ENCODE data around the gene ABI2.
A peak's percentile ranks its signal among the peaks of the same experiment; 100 is the strongest.
"Not testable (repeated sequence)": the region's sequence is repeated elsewhere in the genome, so short reads cannot be mapped to it uniquely, and the experiment has no call there.

ABI2 gene

DNA sequence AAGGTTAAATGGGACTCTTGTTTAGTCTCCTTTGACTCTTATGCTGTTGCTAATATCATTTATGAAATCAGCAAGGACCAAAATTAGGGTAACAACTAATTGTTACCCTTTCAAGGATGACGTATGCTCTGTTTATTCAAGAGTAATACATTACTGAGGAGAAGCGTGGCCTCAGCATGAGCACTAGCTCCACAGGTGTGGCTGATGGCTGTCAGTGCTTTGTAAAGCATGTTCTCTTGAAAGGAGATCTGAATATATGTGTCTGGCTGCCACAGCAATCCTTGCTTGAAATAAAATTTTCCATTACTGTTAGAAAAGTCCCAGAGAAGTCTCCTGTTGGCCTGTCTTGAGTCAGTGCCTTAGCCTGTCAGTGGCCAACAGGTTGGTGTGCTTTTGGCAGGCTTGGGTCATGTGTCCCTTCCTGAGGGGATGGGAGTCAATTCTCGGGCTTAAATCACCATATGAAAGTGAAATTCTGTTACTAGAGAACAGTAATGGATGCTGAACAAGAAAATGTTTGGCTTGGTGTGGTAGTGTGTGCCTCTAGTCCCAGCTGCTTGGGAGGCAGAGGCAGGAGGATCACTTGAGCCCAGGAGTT, 32.7 kb downstream of the ABI2 start:
- FAIRE-seq, result no peak

DNA sequence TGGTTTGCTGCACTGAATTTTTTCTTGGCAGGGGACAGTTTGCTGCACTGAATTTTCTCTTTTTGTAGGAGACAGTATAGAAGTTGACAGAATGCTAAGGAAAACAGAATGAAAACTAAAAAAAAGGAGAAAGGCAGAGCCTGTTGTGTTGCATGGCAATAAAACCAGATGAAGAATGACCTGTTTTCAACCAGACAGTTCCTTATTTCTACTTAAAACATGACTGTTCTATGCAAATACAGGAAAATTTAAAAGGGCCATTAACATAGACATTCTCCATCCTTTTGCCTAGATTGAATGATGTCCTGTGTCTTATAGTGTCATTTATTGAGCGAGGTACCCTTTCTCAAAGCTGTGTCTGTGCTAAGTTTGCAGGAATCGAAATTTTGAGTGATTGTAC, 33.3 kb downstream of the ABI2 start:
- FAIRE-seq, result no peak

- FAIRE-seq, result no peak
Observed at GRCh38 chr2:203361922-203362321, 33.7 kb downstream of the ABI2 start.

GRCh38 chr2:203366639-203367466, 38.7 kb downstream of the ABI2 start:
- FAIRE-seq, result no peak

- not testable (repeated sequence) for FAIRE-seq
Observed at GRCh38 chr2:203372706-203373105, 44.5 kb downstream of the ABI2 start.

DNA sequence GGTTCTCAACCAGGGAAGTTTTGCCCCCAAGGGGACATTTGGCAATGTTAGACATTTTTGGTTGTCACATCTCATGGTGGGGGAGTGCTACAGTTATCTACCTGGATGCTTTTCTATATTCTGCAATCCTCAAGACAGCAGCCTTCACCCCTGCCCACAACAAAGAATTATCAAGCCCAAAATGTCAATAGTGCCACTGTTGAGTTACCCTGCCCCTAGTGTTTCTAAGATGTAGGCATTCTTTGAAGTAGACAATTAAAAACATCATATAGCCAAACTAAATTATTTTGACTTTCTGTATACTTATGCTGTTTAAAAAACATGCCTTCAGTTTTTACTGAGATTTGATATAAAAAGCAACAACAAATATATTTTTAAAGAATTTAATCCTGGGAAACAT, 48.0 kb downstream of the ABI2 start:
- no peak for FAIRE-seq

GRCh38 chr2:203379156-203379555, 51.0 kb downstream of the ABI2 start:
- no peak for FAIRE-seq

- no peak for FAIRE-seq
Observed at GRCh38 chr2:203383038-203383437, 54.8 kb downstream of the ABI2 start.

DNA sequence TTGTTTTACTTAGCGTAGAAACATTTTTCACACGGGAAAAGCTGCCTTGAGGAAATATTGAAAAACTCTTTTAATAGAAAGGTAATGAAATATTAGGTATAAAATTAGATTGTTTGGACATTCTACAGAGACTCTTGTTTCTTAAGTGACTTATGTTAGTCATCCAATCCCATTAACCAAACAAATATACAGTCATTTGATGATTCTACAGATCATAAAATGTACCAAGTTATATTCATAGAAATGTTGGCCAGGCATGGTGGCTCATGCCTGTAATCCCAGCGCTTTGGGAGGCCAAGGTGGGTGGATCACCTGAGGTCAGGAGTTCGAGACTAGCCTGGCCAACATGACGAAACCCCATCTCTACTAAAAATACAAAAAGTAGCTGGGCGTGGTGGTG, 60.0 kb downstream of the ABI2 start:
- FAIRE-seq, result not testable (repeated sequence)

DNA sequence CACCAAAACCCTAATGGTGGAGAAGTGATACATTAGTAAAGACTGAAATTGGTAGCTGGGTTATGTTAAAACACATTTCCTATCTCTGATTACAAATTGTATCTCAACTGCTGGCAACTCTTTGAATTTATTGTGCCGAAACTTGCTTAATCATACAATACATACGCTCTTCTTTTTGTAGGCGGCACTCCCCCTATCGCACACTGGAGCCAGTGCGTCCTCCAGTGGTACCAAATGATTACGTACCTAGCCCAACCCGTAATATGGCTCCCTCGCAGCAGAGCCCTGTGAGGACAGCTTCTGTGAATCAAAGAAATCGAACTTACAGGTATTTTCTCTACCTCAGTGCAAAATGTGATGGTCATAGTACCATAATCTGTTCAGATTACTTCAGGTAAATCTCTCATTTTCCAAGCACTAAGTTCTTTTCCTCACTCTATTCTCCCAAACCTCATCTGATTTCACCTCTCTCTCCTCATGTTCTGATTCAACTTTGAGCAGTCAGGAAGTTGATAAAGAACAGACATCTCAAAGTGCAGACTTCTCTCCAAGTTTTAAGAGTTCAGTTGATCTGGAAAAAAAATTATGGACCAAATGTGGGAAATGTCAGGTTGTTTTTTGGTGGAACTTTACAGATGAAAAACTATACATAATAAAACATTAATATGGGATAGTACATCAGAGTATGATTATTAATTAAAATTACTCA, 66.5 kb downstream of the ABI2 start:
- FAIRE-seq, result peak; percentile 84

GRCh38 chr2:203395858-203396257, 67.7 kb downstream of the ABI2 start:
- FAIRE-seq, result no peak

DNA sequence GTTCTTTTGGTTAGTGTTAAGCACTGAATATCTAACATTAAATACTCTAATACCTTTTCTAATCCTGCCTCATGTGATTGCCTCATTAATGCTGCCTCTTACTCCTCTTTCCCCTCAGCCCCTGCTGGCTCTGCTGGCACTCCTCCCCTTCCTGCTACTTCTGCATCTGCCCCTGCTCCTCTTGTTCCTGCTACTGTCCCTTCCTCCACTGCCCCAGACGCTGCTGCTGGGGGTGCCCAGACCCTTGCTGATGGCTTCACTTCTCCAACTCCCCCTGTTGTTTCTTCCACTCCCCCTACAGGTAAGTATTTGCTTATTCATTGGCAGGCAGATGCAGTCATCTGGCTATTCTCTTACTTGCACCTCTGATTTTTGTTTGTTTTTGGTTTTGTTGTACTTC, 68.5 kb downstream of the ABI2 start:
- FAIRE-seq, result no peak

- no peak for FAIRE-seq
Observed at GRCh38 chr2:203399031-203399430, 70.8 kb downstream of the ABI2 start.

DNA sequence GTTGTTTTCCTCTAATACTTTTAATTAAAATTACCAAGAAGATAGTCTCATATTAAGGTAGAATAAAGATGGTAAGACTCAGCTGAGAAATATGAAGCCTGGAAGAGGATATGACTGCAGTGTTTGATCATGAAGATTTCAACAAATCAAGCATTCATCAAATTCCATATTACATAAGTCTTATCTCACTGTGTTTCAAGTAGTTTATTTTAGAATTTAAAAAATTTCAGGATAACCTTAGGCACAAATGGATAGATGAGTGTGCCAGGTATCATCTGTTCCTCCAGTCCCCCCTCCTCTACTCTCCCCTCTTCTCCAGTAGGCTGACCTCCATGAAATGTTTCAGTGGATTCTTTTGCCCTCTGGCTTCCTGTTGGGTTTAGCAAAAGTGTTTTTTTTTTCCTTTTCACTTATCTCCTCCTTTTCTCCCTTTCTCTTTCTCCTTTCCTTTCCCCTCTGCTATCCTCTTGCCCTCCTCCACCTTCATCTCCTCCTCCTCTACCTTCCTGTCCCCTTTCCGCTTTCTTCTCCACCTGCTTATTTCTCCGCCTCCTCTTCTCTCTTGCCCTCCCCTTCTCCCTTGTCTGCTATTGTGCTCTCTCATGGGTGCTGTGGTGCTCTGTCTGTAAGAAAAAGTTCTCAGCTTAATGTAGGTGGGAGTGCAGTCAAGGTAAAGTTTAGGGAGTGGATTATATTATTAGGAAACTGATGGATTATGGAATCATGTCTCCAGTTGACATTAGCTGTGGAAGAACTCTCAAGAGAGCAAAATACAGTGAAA, 72.8 kb downstream of the ABI2 start:
- FAIRE-seq, result no peak

DNA sequence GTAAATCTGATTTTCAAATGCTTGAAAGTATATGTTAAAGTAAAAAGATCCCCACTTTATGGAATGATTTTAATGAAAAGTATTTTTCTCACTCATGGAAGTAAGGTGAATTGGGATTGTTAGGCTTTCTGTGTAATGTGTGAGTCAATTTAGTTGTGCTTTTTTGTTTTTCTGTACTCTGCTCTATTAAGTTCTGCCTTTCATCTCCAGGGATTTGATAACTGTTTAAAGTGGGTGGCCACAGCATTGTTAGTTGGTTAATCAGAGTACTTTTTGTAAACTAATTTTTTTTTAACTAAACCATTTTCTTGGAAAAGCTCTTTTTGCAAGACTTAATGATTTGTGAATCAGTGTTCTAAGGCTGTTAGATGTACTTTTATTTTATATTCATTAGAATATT, 76.8 kb downstream of the ABI2 start:
- FAIRE-seq, result no peak

DNA sequence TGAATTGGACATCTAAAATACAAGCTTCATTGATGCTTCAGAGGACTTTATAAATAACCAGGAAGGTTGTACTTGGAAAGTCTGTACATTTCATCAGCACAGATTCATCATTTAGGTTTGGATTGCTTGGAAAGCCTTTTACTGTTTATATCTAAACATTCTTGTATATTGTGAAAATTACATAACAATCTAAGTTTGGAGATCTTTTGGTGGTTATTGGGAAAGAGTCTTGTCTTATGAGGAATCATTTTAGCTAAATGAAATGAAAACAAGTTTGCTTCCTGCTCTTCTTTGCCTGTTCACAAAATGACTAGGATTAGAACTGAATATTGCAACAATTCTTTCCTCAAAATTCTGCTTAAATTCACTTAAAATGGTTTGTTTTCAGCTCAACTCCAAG, 79.3 kb downstream of the ABI2 start:
- no peak for FAIRE-seq

DNA sequence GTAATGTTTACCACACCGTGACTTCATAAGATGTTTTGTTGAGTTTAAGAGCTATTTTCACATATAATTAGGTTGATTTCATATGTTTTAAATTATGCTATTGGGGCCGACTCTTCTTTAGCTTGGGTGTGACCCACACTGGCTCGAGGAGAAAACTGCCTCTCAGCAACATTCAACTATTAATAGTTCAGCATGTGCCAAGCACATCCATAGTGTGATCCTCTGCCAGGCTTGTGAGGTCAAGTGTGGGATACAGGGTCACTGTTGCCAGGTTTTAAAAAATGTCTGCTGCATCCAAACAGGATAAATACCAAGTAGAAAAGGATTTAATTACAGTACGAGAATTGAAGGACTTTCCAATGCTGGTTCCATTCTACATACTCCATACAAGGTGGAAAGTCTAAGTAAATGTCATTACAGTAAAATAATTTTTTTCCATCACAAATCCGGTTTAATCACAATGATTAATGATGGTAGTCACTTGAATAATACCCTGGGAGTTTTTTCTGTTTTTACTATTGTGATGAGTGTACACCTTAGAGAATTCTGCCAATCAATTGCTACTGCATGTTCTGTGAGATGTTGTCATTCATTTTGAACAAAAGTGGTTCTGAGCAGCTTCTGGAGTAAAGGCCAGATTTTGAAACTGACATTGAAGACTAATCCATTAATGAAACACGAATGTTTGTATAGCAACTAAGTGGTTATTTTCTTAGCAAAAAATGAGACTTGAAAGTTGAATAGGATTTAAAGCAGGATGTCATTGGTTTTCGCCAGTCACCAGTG, 84.5 kb downstream of the ABI2 start:
- no peak for FAIRE-seq

- FAIRE-seq, result no peak
Observed at GRCh38 chr2:203413796-203414195, 85.6 kb downstream of the ABI2 start.

- FAIRE-seq, result no peak
Observed at GRCh38 chr2:203418271-203418670, 90.1 kb downstream of the ABI2 start.

GRCh38 chr2:203427061-203427460, 98.9 kb downstream of the ABI2 start:
- no peak for FAIRE-seq

DNA sequence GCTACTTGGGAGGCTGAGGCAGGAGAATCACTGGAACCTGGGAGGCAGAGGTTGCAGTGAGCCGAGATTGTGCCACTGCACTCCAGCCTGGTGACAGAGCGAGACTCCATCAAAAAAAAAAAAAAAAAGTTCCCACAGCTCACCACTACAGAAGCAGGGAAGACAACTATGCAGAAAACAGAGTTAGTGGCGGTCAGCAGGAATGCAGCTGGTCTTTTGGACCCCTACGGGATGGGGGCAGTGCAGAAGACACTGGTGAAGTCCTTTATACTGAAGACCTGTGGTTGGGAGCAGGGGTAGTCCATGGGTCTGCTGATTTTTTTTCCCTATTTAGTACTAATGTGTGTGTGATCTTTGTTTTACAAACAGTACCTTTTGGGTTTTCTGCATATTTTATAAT, 101.4 kb downstream of the ABI2 start:
- FAIRE-seq, result not testable (repeated sequence)
